Measurements from ENCODE around the gene MED29. TPM values are rescaled to one million over a fixed set of nuclear protein-coding genes. Genes with fewer than 3 reads are reported as not detected.
A peak's percentile ranks its signal among the peaks of the same experiment; 100 is the strongest.

Gene MED29
- total RNA-seq, 1 experiment from 2014 or later: 42.9 TPM

- H3K27ac Mint-ChIP-seq: peak overlapping the region; percentile 94
- CTCF ChIA-PET: interaction anchor here (0.6 to 4.3 kb wide), 5 partner anchors 8 to 96 kb away, joined by 3 to 38 read pairs (median 3); no protein-coding TSS in a partner anchor
- H3K36me3 Mint-ChIP-seq: peaks cover 8% of the 10 kb centered on the region; the same call in 1 of the 2 replicates
- TF ChIP-seq ARID4B (CRISPR knock-in tag; IDR thresholded peaks at IDR 0.05; ENCODE audit: borderline replicate concordance) (no peak), NR1H2 (CRISPR knock-in tag; IDR thresholded peaks at IDR 0.05) (no peak), ZSCAN18 (CRISPR knock-in tag; IDR thresholded peaks at IDR 0.05) (no peak), E2F5 (CRISPR knock-in tag; IDR thresholded peaks at IDR 0.05) (no peak), NR2C2 (CRISPR knock-in tag; IDR thresholded peaks at IDR 0.05) (no peak), E2F4 (CRISPR knock-in tag; IDR thresholded peaks at IDR 0.05; ENCODE audit: borderline replicate concordance, low read depth) (no peak)
- TF ChIP-seq, protein P1, sequence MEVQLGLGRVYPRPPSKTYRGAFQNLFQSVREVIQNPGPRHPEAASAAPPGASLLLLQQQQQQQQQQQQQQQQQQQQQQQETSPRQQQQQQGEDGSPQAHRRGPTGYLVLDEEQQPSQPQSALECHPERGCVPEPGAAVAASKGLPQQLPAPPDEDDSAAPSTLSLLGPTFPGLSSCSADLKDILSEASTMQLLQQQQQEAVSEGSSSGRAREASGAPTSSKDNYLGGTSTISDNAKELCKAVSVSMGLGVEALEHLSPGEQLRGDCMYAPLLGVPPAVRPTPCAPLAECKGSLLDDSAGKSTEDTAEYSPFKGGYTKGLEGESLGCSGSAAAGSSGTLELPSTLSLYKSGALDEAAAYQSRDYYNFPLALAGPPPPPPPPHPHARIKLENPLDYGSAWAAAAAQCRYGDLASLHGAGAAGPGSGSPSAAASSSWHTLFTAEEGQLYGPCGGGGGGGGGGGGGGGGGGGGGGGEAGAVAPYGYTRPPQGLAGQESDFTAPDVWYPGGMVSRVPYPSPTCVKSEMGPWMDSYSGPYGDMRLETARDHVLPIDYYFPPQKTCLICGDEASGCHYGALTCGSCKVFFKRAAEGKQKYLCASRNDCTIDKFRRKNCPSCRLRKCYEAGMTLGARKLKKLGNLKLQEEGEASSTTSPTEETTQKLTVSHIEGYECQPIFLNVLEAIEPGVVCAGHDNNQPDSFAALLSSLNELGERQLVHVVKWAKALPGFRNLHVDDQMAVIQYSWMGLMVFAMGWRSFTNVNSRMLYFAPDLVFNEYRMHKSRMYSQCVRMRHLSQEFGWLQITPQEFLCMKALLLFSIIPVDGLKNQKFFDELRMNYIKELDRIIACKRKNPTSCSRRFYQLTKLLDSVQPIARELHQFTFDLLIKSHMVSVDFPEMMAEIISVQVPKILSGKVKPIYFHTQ (CRISPR knock-in tag; IDR thresholded peaks at IDR 0.05): no peak
- POLR2A ChIA-PET: interaction anchor here (0.6 to 2.1 kb wide), 5 partner anchors 8 to 74 kb away, joined by 3 to 15 read pairs (median 7); partner anchors contain the start of genes MED29, PAF1 and RPS16
- H3K4me1 Mint-ChIP-seq: peaks cover 54% of the 10 kb centered on the region
- H3K9me3 Mint-ChIP-seq: no peaks in the 10 kb centered on the region
- peak; percentile 78 for DNase-seq (ENCODE audit: low spot score)
- ATAC-seq: peak; percentile 1
- peak overlapping the region; percentile 73 for H3K4me3 Mint-ChIP-seq
- no peaks in the 10 kb centered on the region for H3K27me3 Mint-ChIP-seq (ENCODE audit: low read depth)
Measured at GRCh38 chr19:39405958-39406655, 14.9 kb downstream of the MED29 start.

- Mint-ChIP-seq H3K4me3 (peak within 1 kb of the TSS; percentile 90), H3K4me1 (peaks cover 53% of the 10 kb centered on the region), H3K9me3 (no peaks in the 10 kb centered on the region), H3K27ac (peak within 1 kb of the TSS; percentile 94), H3K27me3 (ENCODE audit: low read depth) (no peaks in the 10 kb centered on the region), H3K36me3 (peaks cover 8% of the 10 kb centered on the region; the same call in 1 of the 2 replicates)
- DNase-seq (ENCODE audit: low spot score) (peak; percentile 80), ATAC-seq (peak; percentile 13)
- CTCF ChIA-PET: interaction anchor here (0.6 to 4.3 kb wide), 4 partner anchors 9 to 96 kb away, joined by 3 to 38 read pairs (median 6); no protein-coding TSS in a partner anchor
- POLR2A ChIA-PET: interaction anchor here (0.6 to 2.1 kb wide), 6 partner anchors 9 to 75 kb away, joined by 3 to 15 read pairs (median 5); partner anchors contain the start of genes MED29, PAF1 and RPS16
- TF ChIP-seq SMAD4 (CRISPR knock-in tag; IDR thresholded peaks at IDR 0.05) (no peak), ZNF423 (CRISPR knock-in tag; IDR thresholded peaks at IDR 0.05) (no peak), SMAD3 (CRISPR knock-in tag; IDR thresholded peaks at IDR 0.05; ENCODE audit: borderline replicate concordance) (peak; percentile 43; the same call in 1 of the 2 replicates), ZNF232 (CRISPR knock-in tag; IDR thresholded peaks at IDR 0.05) (peak; percentile 64; the same call in 1 of the 2 replicates), OVOL2 (CRISPR knock-in tag; IDR thresholded peaks at IDR 0.05; ENCODE audit: borderline replicate concordance) (no peak), FOXP4 (CRISPR knock-in tag; IDR thresholded peaks at IDR 0.05) (no peak; the same call in 1 of the 2 replicates), NR3C1 (CRISPR knock-in tag; conservative IDR thresholded peaks at IDR 0.05; ENCODE audit: low read depth) (no peak), SP1 (CRISPR knock-in tag; conservative IDR thresholded peaks at IDR 0.05) (peak; percentile 7; the same call in 1 of the 2 replicates), TEAD4 (CRISPR knock-in tag; IDR thresholded peaks at IDR 0.05) (no peak), E2F5 (CRISPR knock-in tag; IDR thresholded peaks at IDR 0.05) (no peak), ZNF121 (CRISPR knock-in tag; IDR thresholded peaks at IDR 0.05) (no peak), NFE2L1 (CRISPR knock-in tag; IDR thresholded peaks at IDR 0.05) (no peak)
Measured at GRCh38 chr19:39406656-39407409, 15.7 kb downstream of the MED29 start, which contains the start of gene ZFP36. ZFP36 (plus strand) TSS chr19:39406847; CDS start chr19:39406905, 58 bp downstream.

Data from WTC11 (cell line).